Suppressor macrophage (primary cell): Measurements from ENCODE around the gene FNDC8.
"Not testable (repeated sequence)": the region's sequence is repeated elsewhere in the genome, so short reads cannot be mapped to it uniquely, and the experiment has no call there.

Experiments
- DNase-seq, 4 experiments: peaks; one replicate each; pipeline ENCODE4 v3.0.0-alpha.2; 2020 to 2022

Gene FNDC8

DNA sequence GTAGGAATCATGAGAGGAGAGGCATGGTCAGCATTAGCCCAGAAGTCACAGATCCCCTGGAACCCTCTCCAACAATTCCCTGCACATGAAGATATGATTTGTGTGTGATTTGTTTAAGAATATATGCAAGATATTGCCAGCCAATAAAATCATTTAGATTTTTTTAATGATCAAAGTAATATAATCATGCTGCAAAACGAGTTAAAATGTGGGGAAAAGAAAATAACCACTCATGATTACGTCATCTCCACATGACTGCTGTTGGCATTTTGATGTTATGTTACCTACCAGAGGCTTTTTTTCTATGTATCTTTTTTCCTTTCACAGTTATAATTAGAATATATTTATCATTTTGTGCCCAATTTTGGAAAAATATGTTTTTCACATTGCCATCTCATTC is 50.4 kb downstream of the FNDC8 start:
- peak in 2 of 4 experiments; percentile 41 to 57 for DNase-seq

DNA sequence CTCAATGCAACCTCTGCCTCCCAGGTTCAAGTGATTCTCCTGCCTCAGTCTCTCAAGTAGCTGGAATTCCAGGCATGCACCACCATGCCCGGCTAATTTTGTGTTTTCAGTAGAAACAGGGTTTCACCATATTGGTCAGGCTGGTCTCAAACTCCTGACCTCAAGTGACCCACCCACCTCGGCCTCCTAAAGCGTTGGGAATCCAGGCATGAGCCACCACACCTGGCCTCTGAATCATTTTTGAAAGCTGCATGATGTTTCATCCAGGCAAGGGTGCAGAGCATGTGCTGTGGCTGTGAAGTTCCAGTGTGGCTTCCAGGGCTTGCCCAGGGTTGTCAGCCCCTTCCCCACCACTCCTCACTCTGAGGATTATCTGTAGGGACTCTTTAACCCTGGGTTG is 50.9 kb downstream of the FNDC8 start:
- DNase-seq, result not testable (repeated sequence)

DNA sequence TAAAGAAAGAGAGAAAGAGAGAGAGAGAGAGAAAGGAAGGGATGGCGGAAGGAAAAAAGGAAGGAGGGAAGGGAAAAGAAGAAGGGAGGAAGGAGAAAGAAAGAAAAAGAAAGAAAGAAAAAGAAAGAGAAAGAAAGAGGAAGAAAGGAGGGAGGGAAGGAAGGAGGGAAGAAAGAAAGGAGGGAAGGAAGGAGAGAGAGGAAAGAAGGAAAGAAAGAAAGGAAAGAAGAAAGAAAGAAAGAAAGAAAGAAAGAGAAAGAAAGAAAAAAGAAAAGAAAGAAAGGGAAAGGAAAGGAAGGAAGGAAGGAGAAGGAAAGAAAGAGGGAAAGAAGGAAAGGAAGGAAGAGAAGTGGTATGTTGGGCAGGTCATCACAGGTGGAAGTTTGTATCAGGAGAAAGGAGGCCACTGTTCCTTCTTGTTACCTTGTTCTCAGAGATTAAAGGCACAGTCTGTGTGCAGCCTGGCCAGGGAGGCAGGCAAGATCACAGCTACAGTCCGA is 53.5 kb downstream of the FNDC8 start:
- DNase-seq, result no peak

DNA sequence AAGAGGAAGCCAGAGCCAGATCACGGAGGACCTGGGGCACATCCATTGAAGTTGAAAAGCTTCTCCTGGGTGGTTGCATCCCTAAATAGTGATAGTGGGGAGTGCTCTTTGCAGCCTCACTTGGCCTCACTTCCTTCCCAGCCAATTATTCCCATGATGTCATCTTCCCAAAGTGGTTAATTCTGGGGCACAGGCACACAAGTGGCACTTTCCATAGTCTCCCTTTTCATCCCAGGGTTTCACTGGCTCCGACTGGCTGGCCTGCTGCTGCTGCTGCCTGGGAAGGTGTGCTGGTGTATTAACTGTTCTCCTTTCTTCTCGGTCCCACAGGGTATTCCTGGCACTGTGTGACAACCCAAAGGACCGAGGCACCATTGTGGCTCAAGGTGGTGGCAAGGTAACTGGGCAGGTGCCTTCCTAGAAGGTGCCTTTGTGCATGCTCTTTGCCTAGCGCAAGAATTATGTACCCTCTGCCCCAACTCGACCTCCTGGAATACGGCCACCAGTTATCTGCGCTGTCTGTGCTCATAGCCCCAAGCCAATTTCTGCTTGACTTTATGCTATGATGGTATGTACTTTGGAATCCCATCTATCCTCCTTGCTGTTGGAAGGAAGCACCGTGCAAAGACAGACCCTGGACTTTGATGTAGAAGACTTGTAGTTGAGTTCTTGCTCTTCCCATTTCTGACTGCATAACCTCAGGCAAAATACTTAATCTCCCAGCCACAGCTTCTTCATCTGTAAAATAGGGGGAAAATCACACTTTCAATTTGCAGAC is 54.4 kb downstream of the FNDC8 start:
- DNase-seq, result no peak

DNA sequence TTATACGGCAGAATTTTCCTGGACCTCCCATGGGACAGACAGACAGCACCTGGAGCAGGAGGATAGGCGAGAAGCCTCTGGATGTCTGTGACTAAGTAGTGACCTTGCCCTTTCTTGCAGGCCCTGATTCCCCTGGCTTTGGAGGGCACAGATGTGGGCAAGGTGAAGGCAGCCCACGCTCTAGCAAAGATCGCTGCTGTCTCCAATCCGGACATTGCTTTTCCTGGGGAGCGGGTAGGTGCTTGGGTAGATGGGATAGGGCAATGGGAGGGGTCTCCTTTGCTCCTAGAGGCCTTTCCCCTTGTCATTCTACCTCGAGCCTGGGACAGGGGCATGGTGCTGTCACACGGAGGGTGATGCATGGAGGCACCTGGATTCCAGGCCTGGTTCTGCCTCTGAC is 55.5 kb downstream of the FNDC8 start:
- no peak for DNase-seq

DNA sequence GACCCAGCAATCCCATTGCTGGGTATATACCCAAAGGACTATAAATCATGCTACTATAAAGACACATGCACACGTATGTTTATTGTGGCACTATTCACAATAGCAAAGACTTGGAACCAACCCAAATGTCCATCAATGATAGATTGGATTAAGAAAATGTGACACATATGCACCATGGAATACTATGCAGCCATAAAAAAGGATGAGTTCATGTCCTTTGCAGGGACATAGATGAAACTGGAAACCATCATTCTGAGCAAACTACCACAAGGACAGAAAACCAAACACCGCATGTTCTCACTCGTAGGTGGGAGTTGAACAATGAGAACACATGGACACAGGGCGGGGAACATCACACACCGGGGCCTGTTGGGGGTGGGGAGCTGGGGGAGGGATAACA is 58.0 kb downstream of the FNDC8 start:
- DNase-seq, result not testable (repeated sequence)
